CD14-positive monocyte (primary cell): ENCODE results near the gene PITRM1. TPM values are rescaled to one million over a fixed set of nuclear protein-coding genes. Genes with fewer than 3 reads are reported as not detected.
"Not testable (repeated sequence)": the region's sequence is repeated elsewhere in the genome, so short reads cannot be mapped to it uniquely, and the experiment has no call there.

Experiments used
- DNase-seq, 3 donors: peaks; one replicate each; pipeline ENCODE4 v3.0.0-alpha.2; 2011 to 2022
- H2AFZ ChIP-seq: 2 replicates; pipeline ENCODE4 v1.6.0; 2012; ENCODE audit warnings: mild to moderate bottlenecking, low read depth, low read length, inconsistent platforms; ENCODE audit not compliant: insufficient read depth, poor library complexity, severe bottlenecking
- H3K27ac ChIP-seq, 2 donors: 1 replicate in 1 of 2; 2 replicates in 1 of 2; pipeline ENCODE4 v1.5.1; 2012 to 2013; ENCODE audit warnings: low read length in 2 of 2, control low read depth in 1 of 2, inconsistent platforms in 1 of 2, low read depth in 1 of 2, mild to moderate bottlenecking in 1 of 2
- H3K27me3 ChIP-seq, 2 donors: one replicate each; pipeline versions ENCODE4 v1.6.0 to v1.6.1; 2011 to 2013; ENCODE audit warnings: low read length in 2 of 2; ENCODE audit not compliant: control insufficient read depth in 2 of 2, insufficient read depth in 2 of 2
- H3K36me3 ChIP-seq, 2 donors: replicated peaks in 1 of 2; 1 replicate in 1 of 2; 2 replicates in 1 of 2; pipeline versions ENCODE4 v1.5.1 to v1.6.1; 2012 to 2013; ENCODE audit warnings: low read length in 2 of 2, control low read depth in 1 of 2, inconsistent platforms in 1 of 2, mild to moderate bottlenecking in 1 of 2; ENCODE audit not compliant: insufficient read depth in 2 of 2, control insufficient read depth in 1 of 2
- H3K4me1 ChIP-seq, 2 donors: 1 replicate in 1 of 2; 2 replicates in 1 of 2; pipeline versions ENCODE4 v1.5.1 to v1.6.1; 2012 to 2013; ENCODE audit warnings: low read length in 2 of 2, control low read depth in 1 of 2, inconsistent platforms in 1 of 2, mild to moderate bottlenecking in 1 of 2, moderate library complexity in 1 of 2; ENCODE audit not compliant: insufficient read depth in 2 of 2, control insufficient read depth in 1 of 2
- H3K4me2 ChIP-seq: replicated peaks from 2 replicates; pipeline ENCODE3; 2012; ENCODE audit warnings: low read length, moderate library complexity, mild to moderate bottlenecking; ENCODE audit not compliant: poor library complexity, severe bottlenecking; ENCODE audit errors: extremely low read depth
- H3K4me3 ChIP-seq, 3 experiments: fragments of 200-600 bp in 1 of 3; sonication (generic) in 1 of 3; replicated peaks in 1 of 3; 1 replicate in 2 of 3; 2 replicates in 1 of 3; pipeline ENCODE4 v1.5.1; 2011 to 2013; ENCODE audit warnings: low read length in 3 of 3, mild to moderate bottlenecking in 3 of 3, control low read depth in 2 of 3, low read depth in 2 of 3, inconsistent platforms in 1 of 3, moderate library complexity in 1 of 3
- H3K79me2 ChIP-seq: 2 replicates; pipeline ENCODE4 v1.6.0; 2012; ENCODE audit warnings: mild to moderate bottlenecking, control low read depth, inconsistent platforms, low read length, moderate library complexity; ENCODE audit not compliant: insufficient read depth
- H3K9ac ChIP-seq: 2 replicates; pipeline ENCODE4 v1.6.0; 2017; ENCODE audit warnings: low read length, mild to moderate bottlenecking; ENCODE audit not compliant: insufficient read depth, poor library complexity, severe bottlenecking
- H3K9me3 ChIP-seq, 2 donors: replicated peaks in 1 of 2; 1 replicate in 1 of 2; 2 replicates in 1 of 2; pipeline versions ENCODE4 v1.5.1 to v1.6.1; 2012 to 2013; ENCODE audit warnings: low read length in 2 of 2, control low read depth in 1 of 2; ENCODE audit not compliant: control insufficient read depth in 1 of 2, insufficient read depth in 1 of 2
- H4K20me1 ChIP-seq: 2 replicates; pipeline ENCODE4 v1.6.0; 2012; ENCODE audit warnings: mild to moderate bottlenecking, low read length, control low read depth, moderate library complexity; ENCODE audit not compliant: insufficient read depth
- H3K27ac Mint-ChIP-seq, 7 donors: one replicate each; pipeline ENCODE4 v1.8.0; 2020; ENCODE audit warnings: mild to moderate bottlenecking in 7 of 7, mixed read lengths in 7 of 7, moderate library complexity in 6 of 7, inconsistent platforms in 2 of 7
- H3K27me3 Mint-ChIP-seq, 3 donors: one replicate each; pipeline ENCODE4 v1.8.0; 2021 to 2022; ENCODE audit warnings: low read depth in 3 of 3, mild to moderate bottlenecking in 3 of 3, mixed read lengths in 3 of 3, moderate library complexity in 3 of 3, inconsistent platforms in 1 of 3
- H3K36me3 Mint-ChIP-seq, 2 donors: one replicate each; pipeline ENCODE4 v1.8.0; 2020; ENCODE audit warnings: mixed read lengths in 2 of 2, inconsistent platforms in 1 of 2, mild to moderate bottlenecking in 1 of 2
- H3K4me1 Mint-ChIP-seq: one replicate; pipeline ENCODE4 v1.8.0; 2020; ENCODE audit warnings: mild to moderate bottlenecking, mixed read lengths
- H3K4me3 Mint-ChIP-seq, 2 donors: one replicate each; pipeline ENCODE4 v1.8.0; 2020; ENCODE audit warnings: mild to moderate bottlenecking in 2 of 2, mixed read lengths in 2 of 2, moderate library complexity in 1 of 2
- H3K9me3 Mint-ChIP-seq, 7 donors: one replicate each; pipeline ENCODE4 v1.8.0; 2020 to 2022; ENCODE audit warnings: mixed read lengths in 7 of 7, mild to moderate bottlenecking in 6 of 7, moderate library complexity in 6 of 7, inconsistent platforms in 2 of 7
- CTCF ChIP-seq: fragments of 200-600 bp; IDR thresholded peaks from one replicate; pipeline ENCODE4 v1.8.0; 2022; ENCODE audit warnings: antibody characterized with exemption, mild to moderate bottlenecking
- WGBS: methylation state at CpG from one replicate; pipeline ENCODE4 v1.1.5; 2013; ENCODE audit warnings: missing lambda C conversion rate; ENCODE audit not compliant: insufficient coverage; 5-methylcytosine and 5-hydroxymethylcytosine counted together
- intact Hi-C, 2 donors: fragments of 100-400 bp; cut with micrococcal nuclease; formaldehyde crosslinking; loops; one replicate each; pipeline versions ENCODE4 v1.15.0 to v1.15.1; 2023
- polyA plus RNA-seq, 3 donors: library from polyadenylated mRNA; depleted of rRNA in 1 of 3; unstranded in 2 of 3; stranded (reverse) in 1 of 3; fragments of 300-500 nt in 2 of 3; fragments of >200 nt in 1 of 3; fragmentation: Illumina TruSeq in 2 of 3; gene quantifications; 1 replicate in 2 of 3; 2 replicates in 1 of 3; pipeline ENCODE4 v1.2.3, GENCODE V29; 2012 to 2021

Gene PITRM1
- polyA plus RNA-seq, 3 donors: 15.3 to 45.7 (median 23.2) TPM

GRCh38 chr10:3220853-3221252 is 48.3 kb upstream of the PITRM1 start:
- H3K27me3 Mint-ChIP-seq: peaks cover 0 to 7% (median 0%) of the 10 kb centered on the region in 3 donors
- peaks cover 0 to 7% (median 0%) of the 10 kb centered on the region in 7 donors for H3K9me3 Mint-ChIP-seq
- DNase-seq: no peak
- Histone ChIP-seq H3K27me3 (no peaks in the 10 kb centered on the region), H2AFZ (no peak overlapping the region), H3K4me2 (no peak overlapping the region), H3K27ac (no peak overlapping the region), H3K79me2 (no peaks in the 10 kb centered on the region), H3K4me3 (no peak overlapping the region), H4K20me1 (no peaks in the 10 kb centered on the region), H3K9me3 (no peaks in the 10 kb centered on the region), H3K4me1 (no peaks in the 10 kb centered on the region), H3K9ac (no peak overlapping the region), H3K36me3 (no peaks in the 10 kb centered on the region)
- H3K4me1 Mint-ChIP-seq: no peaks in the 10 kb centered on the region
- no peak overlapping the region for H3K27ac Mint-ChIP-seq
- no peak overlapping the region for H3K4me3 Mint-ChIP-seq
- no peaks in the 10 kb centered on the region for H3K36me3 Mint-ChIP-seq
- no peak for TF ChIP-seq CTCF
- intact Hi-C loops: no loop called here

GRCh38 chr10:3219021-3219628 is 46.5 kb upstream of the PITRM1 start:
- H3K79me2 ChIP-seq, H3K9me3 ChIP-seq, H3K4me3 Mint-ChIP-seq, H2AFZ ChIP-seq, H3K36me3 Mint-ChIP-seq, H3K4me1 ChIP-seq, H3K27me3 Mint-ChIP-seq, H4K20me1 ChIP-seq, H3K4me1 Mint-ChIP-seq, H3K9me3 Mint-ChIP-seq, H3K9ac ChIP-seq, H3K36me3 ChIP-seq, intact Hi-C loops, H3K27me3 ChIP-seq, DNase-seq, H3K4me3 ChIP-seq, H3K27ac Mint-ChIP-seq, H3K27ac ChIP-seq, H3K4me2 ChIP-seq: not testable (repeated sequence)
- WGBS: 89% methylated on average over 3 of the region's 5 CpGs
